HG03520 (cell line): Measurements from ENCODE around the gene RNF151.
A peak's percentile ranks its signal among the peaks of the same experiment; 100 is the strongest.
"Not testable (repeated sequence)": the region's sequence is repeated elsewhere in the genome, so short reads cannot be mapped to it uniquely, and the experiment has no call there.

Experiments
- ATAC-seq: cut with Tn5 transposase; IDR thresholded peaks from one replicate; pipeline ENCODE4 v1.9.1; 2021; ENCODE audit warnings: mild to moderate bottlenecking, moderate library complexity; ENCODE audit not compliant: unreplicated experiment

Gene RNF151

GRCh38 chr16:1958715-1959268 lies 7.9 kb upstream of the RNF151 start:
- ATAC-seq, result no peak

DNA sequence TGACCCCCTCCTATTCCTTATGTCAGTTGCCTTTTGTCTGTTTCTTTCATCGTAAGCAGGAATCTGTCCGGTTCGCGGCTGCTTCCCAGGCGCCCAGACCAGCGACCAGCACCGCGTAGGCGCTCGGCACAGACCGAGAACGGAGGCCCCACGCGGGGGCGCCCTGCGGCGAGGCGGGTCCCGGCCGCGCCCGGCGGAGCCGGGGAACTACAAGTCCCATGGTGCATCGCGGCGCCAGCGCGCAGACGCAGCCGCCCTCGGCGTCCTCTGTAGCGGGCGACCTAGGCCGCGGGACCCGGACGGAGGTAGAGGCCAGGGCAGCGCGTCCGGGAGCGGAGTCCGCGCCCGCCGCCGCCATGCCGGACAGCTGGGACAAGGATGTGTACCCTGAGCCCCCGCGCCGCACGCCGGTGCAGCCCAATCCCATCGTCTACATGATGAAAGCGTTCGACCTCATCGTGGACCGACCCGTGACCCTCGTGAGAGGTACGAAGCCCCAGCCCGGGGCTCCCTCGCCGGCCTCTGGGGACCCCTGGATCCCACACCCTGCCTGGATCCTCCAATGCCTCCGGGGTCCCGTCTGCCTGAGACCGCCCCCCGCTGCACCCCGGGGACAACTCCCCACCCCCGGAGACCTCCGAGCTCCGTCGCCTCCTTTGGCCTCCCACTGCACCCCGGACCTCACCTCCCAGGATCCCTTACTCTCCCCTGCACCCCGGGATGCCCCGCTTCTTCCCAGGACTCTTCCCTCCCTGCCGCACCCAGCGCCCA lies 7.2 kb upstream of the RNF151 start, which contains the start of gene NDUFB10:
Gene NDUFB10, plus strand, starts transcription at position 270 of the 771 bp plus-strand sequence. Its CDS starts 87 bp downstream, at position 357.
- peak; percentile 67 for ATAC-seq

DNA sequence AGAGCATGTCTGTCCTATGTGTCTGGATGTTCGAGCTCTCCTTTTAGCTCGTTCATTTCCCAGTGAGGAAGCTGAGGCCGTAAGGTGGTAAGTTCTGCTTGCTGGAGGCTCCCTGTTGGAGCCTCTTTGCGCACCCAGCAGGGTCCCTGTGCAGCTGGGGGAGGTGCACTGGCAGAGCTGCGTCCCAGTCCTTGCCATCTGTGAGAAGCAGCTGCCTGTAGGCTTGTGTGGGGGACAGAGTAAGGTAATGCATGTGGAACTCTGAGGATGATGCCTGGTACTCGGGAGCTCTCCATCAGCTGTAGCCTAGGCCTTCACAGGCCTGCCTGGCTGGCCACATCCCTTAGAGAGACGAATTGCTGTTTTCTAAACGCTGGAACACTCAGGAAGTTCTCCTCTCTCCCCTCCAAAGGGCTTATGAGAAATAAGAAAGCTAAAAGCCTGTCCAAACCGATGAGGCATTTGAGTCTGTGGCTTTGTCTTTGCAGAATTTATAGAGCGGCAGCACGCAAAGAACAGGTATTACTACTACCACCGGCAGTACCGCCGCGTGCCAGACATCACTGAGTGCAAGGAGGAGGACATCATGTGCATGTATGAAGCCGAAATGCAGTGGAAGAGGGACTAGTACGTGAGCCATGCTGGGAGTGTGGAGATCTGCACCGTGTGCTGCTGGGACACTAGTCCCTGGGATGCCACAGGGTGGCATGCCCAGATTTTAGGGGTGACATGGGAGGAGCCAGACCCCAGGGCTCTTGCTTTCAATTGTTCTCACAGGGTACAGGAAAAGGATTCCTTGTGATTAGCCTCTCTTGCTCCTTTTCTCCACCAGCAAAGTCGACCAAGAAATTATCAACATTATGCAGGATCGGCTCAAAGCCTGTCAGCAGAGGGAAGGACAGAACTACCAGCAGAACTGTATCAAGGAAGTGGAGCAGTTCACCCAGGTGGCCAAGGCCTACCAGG lies 5.7 kb upstream of the RNF151 start:
- ATAC-seq, result no peak

DNA sequence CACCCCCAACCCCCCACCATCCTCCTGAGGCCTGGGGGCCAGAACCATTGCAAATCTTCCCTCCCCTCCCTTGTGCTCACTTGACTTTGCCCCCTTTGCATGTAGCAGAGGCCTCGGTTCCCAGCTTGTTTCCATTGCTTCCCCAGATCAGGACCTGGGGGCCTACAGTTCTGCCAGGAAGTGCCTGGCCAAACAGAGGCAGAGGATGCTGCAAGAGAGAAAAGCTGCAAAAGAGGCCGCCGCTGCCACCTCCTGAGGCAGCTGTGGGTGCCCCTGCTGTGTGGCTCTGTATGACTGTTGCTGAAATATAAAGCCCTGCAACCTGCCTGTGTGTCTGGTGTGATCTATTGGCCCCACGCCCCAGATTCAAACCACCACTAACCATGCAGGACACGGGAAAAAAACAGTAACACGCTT lies 5.0 kb upstream of the RNF151 start:
- no peak for ATAC-seq

DNA sequence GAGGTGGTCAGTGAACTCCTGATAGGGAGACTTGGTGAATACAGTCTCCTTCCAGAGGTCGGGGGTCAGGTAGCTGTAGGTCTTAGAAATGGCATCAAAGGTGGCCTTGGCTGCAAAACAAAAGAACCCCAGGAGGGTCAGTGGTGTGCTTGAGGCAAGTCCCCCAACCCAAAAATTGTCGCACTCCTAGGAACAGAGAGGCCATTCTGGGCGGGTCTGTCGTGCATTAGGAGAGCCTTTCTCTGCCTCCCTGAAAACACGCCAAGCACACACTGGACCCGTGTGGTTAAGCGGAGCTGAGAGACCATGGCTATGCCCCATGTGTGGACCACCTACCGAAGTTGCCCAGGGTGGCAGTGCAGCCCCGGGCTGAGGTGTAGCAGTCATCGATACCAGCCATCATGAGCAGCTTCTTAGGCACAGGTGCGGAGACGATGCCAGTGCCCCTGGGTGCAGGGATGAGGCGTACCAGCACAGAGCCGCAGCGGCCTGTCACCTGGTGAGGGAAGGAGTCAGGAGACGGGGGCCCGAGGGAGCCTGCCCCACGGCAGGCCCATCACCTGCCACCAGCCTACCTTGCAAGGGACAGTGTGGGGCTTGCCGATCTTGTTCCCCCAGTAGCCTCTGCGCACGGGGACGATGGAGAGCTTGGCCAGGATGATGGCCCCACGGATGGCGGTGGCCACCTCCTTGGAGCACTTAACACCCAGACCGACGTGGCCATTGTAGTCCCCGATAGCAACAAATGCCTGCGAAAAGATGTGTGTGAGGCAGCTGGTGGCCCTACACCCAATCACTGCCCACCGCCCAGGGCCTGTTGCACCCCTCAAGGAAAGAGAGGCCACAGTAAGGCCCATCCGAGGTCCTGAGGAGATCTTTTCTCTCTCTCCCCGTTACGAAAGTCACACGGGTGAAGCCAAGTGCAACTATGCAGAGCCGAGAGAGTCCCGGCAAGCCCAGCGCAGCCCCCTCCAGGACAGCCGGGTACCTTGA lies 4.2 kb upstream of the RNF151 start:
- not testable (repeated sequence) for ATAC-seq

DNA sequence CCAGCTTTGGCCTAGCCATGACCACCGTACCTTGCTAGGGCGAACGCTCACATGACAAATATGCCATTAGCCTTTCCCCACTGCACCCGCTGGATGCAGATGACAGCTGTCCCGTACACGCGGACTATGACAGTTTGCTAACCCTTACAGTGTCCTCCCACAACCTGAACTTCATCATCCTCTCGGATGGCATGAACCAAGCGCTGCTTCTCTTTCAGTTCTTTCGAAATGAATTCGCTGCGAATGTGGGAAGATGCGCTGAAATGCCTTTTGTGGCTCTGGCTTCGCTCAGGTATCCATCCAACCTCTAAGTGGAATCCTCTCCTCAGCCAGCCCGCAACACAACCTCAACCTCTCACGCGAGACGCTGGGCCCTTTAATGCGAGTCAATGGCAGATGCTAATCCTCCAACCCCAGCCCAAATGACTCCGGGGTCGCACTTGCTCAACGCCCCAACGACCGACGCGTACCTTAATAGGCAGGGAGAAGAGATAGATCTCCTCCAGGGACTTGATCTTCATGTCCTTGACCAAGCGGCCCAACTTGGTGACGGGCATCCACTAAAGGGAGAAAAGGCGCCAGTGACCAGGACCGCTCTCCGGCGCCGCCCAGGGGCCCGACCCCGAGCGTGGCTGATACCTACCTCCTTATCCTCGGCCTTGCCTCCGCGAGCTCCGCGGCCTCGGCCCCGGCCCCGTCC lies 2.7 kb upstream of the RNF151 start:
- peak; percentile 1 for ATAC-seq

- ATAC-seq, result peak; percentile 81
Observed at GRCh38 chr16:1964506-1965395, 1.9 kb upstream of the RNF151 start, which contains the start of gene RPS2. Gene RPS2 (minus strand): TSS chr16:1964826. CDS start chr16:1964625, 201 bp downstream.

- ATAC-seq, result no peak
Observed at GRCh38 chr16:1965396-1966001, 1.2 kb upstream of the RNF151 start.

DNA sequence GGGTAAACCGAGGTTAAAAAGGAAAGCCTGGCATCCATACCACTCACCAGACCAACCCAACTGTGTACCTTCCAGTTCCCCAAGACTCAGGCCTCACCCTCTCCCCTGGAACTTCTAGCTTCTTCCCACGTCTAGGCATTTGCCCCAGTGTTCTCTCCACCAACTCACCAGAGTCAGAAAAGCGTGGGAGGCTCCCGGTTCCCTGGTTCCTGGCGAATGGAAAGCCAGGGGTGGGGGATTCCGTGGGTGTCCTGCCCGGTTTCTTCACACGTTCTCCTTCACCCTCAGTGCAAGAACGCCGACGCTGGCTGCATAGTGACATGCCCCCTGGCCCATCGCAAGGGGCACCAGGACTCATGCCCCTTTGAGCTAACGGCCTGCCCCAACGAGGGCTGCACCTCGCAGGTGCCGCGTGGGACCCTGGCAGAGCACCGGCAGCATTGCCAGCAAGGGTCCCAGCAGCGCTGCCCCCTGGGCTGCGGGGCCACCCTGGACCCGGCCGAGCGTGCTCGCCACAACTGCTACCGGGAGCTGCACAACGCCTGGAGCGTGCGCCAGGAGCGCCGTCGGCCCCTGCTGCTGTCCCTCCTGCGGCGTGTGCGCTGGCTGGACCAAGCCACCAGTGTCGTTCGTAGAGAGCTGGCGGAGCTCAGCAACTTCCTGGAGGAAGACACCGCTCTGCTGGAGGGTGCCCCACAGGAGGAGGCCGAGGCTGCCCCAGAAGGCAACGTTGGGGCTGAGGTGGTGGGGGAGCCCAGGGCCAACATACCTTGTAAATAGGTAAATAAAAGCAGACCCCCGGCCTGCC lies 1.7 kb downstream of the RNF151 start:
- ATAC-seq, result no peak

GRCh38 chr16:1971796-1972489 lies 5.3 kb downstream of the RNF151 start, which contains the start of gene TBL3:
Gene TBL3 (plus strand): TSS chr16:1972053. CDS start chr16:1972165, 112 bp downstream.
- ATAC-seq, result peak; percentile 73

- ATAC-seq, result peak; percentile 6
Observed at GRCh38 chr16:1972490-1972877, 5.8 kb downstream of the RNF151 start.

DNA sequence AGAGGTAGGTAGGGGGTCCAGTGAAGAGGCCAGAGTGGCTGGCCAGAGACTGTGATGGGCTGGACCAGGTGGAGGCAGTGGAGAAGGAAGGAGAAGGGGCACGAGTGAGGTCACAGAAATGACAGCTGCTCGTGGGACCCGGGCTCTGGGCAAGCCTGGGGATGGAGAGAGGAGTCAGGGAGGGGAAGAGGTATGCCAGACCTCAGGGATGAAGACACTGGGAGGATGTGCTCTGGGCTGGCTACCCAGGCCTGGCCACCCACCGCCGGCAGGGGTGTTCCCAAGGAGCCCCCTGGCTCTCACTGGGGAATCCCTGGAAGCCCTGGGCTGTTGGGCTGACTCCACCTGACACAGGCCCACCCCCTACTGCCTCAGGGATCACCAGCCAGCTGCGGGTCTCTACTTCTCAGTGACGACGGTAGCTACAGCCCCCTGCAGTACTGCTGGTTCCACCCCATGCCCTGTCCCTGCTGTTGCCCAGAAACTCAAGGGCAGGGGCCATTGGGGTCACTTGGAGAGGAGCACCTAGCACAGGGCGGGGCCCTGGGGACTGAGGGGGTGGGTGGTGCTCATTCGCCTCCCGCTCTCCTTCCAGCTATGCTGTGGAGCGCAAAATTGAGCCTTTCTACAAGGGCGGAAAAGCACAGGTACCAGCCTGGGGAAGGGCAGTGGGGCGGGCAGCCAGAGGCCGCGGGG lies 7.0 kb downstream of the RNF151 start:
- ATAC-seq, result no peak

DNA sequence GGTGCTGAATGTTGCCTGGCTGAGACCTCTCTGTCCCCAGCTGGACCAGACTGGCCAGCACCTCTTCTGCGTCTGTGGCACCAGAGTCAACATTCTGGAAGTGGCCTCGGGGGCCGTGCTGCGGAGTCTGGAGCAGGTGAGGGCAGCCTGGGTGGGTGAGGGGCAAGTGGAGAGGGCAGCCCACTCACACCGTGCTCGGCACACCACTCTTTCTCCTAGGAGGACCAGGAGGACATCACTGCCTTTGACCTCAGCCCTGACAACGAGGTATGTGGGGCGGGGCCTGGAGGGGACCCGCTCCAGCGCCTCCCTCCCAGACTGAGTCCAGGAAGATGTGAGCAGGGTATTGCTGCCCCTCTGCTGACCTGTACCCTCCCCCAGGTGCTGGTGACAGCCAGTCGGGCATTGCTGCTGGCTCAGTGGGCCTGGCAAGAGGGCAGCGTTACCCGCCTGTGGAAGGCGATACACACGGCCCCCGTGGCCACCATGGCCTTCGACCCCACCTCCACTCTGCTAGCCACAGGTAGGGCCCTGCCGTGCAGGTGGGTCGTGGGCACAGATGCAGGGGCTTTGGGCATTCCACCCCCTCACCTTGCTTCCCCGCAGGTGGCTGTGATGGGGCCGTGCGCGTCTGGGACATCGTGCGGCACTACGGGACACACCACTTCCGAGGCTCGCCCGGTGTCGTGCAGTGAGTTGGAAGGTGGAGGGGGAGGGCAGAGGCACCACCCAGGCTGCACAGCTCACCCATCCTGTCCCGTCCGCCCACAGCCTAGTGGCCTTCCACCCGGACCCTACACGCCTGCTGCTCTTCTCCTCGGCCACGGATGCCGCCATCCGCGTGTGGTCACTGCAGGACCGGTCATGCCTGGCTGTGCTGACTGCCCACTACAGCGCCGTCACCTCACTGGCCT lies 7.8 kb downstream of the RNF151 start:
- no peak for ATAC-seq

DNA sequence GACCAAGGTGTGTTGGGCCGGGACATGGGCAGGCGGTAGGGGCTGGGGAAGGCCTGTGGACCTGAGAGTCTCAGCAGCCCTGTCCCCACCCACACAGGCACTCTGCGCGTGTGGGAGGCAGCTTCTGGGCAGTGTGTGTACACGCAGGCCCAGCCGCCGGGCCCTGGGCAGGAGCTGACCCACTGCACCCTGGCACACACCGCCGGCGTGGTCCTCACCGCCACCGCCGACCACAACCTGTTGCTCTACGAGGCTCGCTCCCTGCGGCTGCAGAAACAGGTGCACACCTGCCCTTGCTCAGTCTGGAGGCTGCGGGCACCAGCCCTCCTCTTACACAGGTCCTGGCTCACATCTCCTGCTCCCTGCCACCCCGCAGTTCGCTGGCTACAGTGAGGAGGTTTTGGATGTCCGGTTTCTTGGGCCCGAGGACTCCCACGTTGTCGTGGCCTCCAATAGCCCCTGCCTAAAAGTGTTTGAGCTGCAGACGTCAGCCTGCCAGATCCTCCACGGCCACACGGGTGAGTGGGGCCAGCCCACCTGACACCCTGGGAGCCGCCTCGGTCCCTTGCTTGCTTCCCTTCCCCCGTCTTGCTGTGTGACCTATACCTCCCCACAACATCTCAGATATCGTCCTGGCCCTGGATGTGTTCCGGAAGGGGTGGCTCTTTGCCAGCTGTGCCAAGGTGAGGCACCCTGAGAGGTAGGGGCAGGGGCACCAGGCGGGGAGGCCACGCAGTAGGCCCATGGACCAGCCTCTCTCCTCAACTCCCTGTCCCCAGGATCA lies 9.0 kb downstream of the RNF151 start:
- no peak for ATAC-seq
